Mononuclear cell (primary cell): ENCODE data around the gene MLEC. TPM values are rescaled to one million over a fixed set of nuclear protein-coding genes. Genes with fewer than 3 reads are reported as not detected.
"Not testable (repeated sequence)": the region's sequence is repeated elsewhere in the genome, so short reads cannot be mapped to it uniquely, and the experiment has no call there.

Experiments
- H3K27me3 ChIP-seq: 2 replicates; pipeline ENCODE4 v1.6.0; 2011; ENCODE audit warnings: low read length, control low read depth; ENCODE audit not compliant: insufficient read depth
- H3K4me1 ChIP-seq: 2 replicates; pipeline ENCODE4 v1.5.1; 2011; ENCODE audit warnings: mild to moderate bottlenecking, low read length, control low read depth; ENCODE audit not compliant: insufficient read depth
- H3K4me3 ChIP-seq: 2 replicates; pipeline ENCODE4 v1.5.1; 2011; ENCODE audit warnings: mild to moderate bottlenecking, low read length, moderate library complexity
- H3K9me3 ChIP-seq: 2 replicates; pipeline ENCODE4 v1.5.1; 2011; ENCODE audit warnings: low read depth, mild to moderate bottlenecking, control low read depth, low read length
- total RNA-seq: library from RNA; depleted of rRNA; stranded (reverse); fragments of >200 nt; gene quantifications from one replicate; pipeline ENCODE4 v1.2.3, GENCODE V29; 2012

The MLEC gene
- total RNA-seq, 1 donor, result 11.5 TPM

DNA sequence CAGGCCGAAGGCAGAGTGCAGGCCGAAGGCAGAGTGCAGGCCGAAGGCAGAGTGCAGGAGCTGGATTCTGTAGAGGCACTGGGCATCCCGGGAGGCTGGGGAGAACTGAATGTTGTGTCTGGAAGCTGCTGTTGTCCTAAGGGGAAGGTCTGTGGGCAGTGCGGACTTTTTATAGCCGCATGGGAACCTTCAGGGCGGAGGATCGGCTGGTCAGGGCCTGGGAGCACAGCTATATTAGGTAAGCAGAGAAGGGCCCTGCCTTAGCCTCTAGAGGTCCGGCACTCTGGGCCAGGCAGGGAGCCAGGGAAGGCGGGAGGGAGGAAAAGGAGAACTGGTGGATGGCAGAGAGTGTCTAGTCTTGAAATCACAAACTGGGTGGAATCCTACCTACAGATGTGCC, 32.3 kb upstream of the MLEC start:
- Histone ChIP-seq H3K9me3 (no peaks in the 10 kb centered on the region), H3K27me3 (peaks cover 7% of the 10 kb centered on the region), H3K4me1 (peaks cover 20% of the 10 kb centered on the region), H3K4me3 (no peak overlapping the region)

DNA sequence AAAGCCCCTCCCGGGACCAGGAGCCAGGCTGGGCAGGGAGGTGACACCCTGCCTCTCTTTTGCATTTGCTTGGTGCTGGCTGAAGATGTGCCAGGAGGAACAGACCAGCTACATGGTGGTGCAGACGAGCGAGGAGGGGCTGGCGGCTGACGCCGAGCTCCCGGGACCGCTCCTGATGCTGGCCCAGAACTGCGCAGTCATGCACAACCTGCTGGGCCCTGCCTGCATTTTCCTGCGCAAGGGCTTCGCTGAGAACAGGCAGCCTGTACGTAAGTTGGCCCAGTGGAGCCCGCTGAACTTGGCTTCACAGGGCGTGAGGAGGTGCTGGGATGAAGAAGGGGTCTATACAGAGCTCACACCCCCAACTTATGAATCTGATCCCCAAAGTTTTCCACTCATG, 30.9 kb upstream of the MLEC start:
- Histone ChIP-seq H3K27me3 (no peaks in the 10 kb centered on the region), H3K4me3 (no peak overlapping the region), H3K4me1 (peaks cover 16% of the 10 kb centered on the region)

DNA sequence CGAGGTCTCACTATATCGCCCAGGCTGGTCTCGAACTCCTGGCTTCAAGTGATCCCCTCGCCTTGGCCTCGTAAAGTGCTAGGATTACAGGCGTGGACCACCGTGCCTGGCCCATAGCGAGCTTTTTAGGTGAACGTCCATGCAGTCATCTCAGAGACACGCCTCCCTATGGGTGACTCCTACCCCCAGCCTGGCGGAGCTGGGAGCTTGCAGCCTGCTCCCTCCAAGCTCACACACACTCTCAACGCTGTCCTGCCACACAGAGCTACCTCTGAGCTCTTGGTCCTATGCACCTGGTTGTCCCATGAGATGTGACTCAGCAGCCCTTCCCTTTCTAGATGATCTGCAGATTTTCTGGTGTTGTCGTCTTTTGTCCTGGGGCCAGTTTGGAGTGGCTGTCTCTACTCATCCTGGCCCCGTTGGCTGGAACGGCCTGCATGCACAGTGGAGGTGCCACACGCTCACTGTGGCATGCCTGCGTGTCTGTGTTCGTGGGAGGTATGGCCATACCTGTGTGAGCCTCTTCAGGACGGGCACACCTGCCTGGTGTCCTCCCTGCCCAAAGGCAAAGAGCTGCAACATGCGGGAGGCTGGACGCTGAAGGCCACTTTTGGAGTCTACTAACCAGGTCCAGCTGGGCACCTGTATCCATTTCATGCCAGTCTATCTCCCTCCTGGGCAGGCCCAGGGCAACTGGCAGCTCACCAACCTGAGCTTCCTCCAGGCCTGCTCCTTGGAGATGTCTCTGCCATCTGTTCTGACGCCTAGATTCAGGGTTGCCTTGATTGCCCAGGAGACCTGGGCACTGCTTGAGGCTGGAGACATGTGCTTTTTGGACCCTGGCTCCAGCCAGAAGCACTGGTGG, 28.4 kb upstream of the MLEC start:
- H3K4me1 ChIP-seq, result peaks cover 14% of the 10 kb centered on the region
- H3K4me3 ChIP-seq, result no peak overlapping the region

More for the DNA sequence above, 30.9 kb upstream of the MLEC start:
- H3K9me3 ChIP-seq, result no peaks in the 10 kb centered on the region

DNA sequence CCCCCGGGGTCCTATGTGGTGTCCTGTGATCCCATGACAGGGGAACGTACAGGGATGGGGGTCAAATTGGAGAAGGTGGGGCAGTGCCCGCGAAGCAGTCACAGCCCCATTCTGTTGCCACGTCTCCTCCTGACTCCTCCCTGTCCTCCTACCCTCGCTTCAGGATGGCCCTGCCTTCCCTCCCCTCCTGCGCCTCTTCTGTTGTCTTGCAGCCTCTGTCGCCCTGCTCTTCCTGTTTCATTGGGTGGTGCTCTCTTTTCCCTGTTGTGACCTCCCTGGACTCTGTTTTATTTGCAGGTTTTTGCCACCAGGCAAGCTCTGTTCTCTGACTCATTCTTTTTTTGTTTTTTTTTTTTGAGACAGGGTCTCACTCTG, 27.8 kb upstream of the MLEC start:
- no peaks in the 10 kb centered on the region for H3K27me3 ChIP-seq
- no peaks in the 10 kb centered on the region for H3K9me3 ChIP-seq
- peaks cover 10% of the 10 kb centered on the region for H3K4me1 ChIP-seq
- H3K4me3 ChIP-seq, result no peak overlapping the region

More for the DNA sequence above, 28.4 kb upstream of the MLEC start:
- Histone ChIP-seq H3K9me3 (no peaks in the 10 kb centered on the region), H3K27me3 (no peaks in the 10 kb centered on the region)

- peaks cover 8% of the 10 kb centered on the region for H3K4me1 ChIP-seq
- H3K4me3 ChIP-seq, result no peak overlapping the region
- no peaks in the 10 kb centered on the region for H3K9me3 ChIP-seq
Observed at GRCh38 chr12:120661432-120661831, 25.5 kb upstream of the MLEC start.

DNA sequence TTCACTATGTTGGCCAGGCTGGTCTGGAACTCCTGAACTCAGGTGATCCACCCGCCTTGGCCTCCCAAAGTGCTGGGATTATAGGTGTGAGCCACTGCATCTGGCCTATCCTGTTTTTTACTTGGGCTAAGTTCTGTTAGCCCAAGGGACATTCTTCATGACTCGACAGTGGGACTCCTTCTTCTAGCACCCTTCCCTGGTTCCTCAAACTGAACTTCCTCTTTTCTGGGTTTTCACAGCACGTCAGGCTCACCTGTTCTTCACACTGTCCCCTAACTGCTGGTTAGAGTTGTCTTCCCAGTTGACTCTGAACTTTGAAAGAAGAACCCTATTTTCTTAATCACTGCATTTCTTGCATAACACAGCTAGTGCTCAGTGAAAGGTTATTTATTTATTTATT, 24.1 kb upstream of the MLEC start:
- H3K27me3 ChIP-seq, result no peaks in the 10 kb centered on the region
- no peak overlapping the region for H3K4me3 ChIP-seq
- peaks cover 8% of the 10 kb centered on the region for H3K4me1 ChIP-seq
- no peaks in the 10 kb centered on the region for H3K9me3 ChIP-seq

More at GRCh38 chr12:120661432-120661831, 25.5 kb upstream of the MLEC start:
- H3K27me3 ChIP-seq, result no peaks in the 10 kb centered on the region

DNA sequence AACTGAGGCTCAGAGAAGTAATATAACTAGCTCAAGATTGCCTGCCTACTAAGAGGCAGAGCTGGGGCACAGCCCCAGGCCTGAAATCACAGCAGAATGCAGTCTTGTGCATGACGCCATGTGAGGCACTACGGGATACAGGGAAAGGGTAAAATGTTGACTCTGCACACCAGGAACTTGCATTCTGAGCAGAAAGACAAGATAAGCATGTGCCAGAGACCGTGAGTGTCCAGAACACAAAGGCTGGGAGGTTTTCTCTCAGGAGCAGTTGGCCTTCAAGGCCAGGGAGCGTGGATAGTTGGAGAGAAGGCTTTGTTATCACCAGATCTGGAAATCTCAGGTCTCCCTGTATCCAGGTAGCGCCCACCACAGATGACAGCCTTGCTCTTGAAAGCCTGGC, 23.2 kb upstream of the MLEC start:
- no peaks in the 10 kb centered on the region for H3K27me3 ChIP-seq
- H3K4me1 ChIP-seq, result peaks cover 8% of the 10 kb centered on the region

DNA sequence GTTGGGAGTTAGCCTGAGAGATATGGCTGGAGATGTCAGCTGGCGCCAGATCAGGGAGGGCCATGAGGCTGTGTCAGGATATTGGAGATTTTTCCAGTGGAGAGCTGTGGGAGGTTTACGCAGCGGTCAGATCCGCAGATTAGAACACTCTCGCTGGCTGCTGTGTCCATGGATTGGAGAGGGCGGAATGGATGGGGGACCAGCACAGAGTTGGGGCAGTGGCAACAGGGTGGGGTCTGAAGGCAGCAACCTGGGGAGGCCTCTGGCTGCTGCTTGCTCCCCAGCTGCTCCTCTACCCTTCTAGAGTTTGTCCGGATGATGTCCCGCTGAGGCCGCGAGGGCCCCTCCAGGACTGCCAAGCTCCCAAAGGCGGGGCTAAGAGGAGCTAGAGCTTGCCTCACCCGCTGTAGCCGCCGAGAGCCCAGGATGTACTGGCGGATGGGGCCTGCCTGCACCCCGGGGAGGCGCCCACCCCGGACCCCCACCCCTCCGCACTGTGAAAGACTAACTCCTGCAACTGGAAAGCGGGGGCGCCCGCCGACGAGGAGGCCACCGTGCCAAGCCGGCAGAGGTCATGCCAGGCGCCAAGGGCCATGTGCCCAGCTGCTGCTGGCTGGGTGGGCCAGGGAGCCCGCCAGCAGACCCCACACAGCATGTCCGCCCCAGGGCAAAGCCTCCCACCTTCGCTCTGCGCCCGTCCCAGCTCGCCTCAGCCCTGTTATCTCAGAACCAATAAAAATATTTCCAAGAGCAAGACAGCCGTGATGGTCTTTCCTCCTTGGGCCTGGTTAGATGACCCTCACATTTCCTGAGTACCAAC, 20.2 kb upstream of the MLEC start:
- H3K4me3 ChIP-seq, result no peak overlapping the region
- H3K27me3 ChIP-seq, result no peaks in the 10 kb centered on the region
- peaks cover 11% of the 10 kb centered on the region for H3K4me1 ChIP-seq
- no peaks in the 10 kb centered on the region for H3K9me3 ChIP-seq

More for the DNA sequence above, 23.2 kb upstream of the MLEC start:
- Histone ChIP-seq H3K4me3 (no peak overlapping the region), H3K9me3 (no peaks in the 10 kb centered on the region)

GRCh38 chr12:120668091-120668867, 18.7 kb upstream of the MLEC start:
- H3K4me3 ChIP-seq, result no peak overlapping the region
- peaks cover 4% of the 10 kb centered on the region for H3K4me1 ChIP-seq
- H3K27me3 ChIP-seq, result no peaks in the 10 kb centered on the region
- H3K9me3 ChIP-seq, result no peaks in the 10 kb centered on the region

DNA sequence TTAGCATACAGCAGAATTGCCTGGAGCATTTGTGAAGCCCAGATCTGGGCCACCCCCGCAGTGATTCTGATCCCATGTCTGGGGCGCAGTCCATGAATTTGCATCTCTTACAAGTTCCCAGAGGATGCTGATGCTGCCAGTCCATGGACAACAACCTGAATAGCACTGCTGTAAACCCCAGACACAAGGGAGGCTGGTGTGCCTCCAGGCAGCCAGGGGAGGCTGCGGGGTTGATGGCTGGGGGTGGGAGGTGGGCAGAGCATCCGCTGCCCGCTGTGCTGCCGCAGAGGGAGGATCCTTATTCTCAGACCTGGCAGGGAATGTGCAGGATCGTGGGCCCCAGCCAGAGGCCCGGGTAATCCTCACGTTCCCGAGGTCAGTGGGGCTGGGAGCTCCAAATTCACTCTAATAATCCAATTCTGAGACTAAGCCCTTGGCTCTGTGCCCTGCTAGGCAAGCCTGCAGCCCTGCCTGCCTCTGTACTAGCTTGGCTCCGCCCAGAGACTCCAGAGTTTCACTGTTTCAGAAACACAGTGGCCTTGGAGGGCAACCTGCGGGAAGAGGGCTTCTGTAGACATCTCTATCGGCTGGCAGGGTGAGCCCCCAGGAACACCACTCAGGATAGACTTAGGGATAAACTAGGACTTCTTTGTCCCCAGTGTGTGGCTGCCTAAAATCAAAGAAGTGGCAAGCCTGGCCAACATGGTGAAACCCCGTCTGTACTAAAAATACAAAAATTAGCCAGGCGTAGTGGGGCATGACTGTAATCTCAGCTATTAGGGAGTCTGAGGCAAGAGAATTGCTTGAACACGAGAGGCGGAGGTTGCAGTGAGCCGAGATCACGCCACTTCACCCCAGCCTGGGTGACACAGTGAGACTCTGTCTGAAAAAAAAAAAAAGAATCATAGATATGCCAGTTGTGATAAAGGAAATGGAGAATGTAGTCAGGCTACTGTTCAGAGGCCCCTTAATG, 17.8 kb upstream of the MLEC start:
- Histone ChIP-seq H3K27me3 (no peaks in the 10 kb centered on the region), H3K9me3 (no peaks in the 10 kb centered on the region), H3K4me3 (no peak overlapping the region), H3K4me1 (peaks cover 13% of the 10 kb centered on the region)

- H3K4me3 ChIP-seq, H3K9me3 ChIP-seq, H3K27me3 ChIP-seq: not testable (repeated sequence)
- H3K4me1 ChIP-seq, result peaks cover 15% of the 10 kb centered on the region
Observed at GRCh38 chr12:120670237-120670636, 16.7 kb upstream of the MLEC start.

DNA sequence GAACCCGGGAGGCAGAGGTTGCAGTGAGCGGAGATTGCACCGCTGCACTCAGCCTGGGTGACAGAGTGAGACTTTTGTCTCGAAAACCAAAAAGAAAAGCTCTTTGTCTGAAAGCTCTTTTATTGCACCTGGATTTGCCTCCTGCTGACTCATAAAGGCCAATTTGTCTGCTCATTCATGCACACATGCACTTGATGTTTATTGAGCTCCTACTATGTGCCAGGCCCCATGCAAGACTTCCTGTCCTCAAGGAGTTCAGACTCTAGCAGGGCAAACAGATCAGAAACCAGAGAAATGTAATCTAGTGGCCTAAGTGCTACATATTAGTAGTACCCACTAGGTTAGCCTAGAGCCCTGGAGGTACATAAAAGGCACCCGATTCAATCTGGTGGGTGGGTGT, 16.3 kb upstream of the MLEC start:
- H3K9me3 ChIP-seq, result no peaks in the 10 kb centered on the region
- no peaks in the 10 kb centered on the region for H3K27me3 ChIP-seq
- no peak overlapping the region for H3K4me3 ChIP-seq
- peaks cover 15% of the 10 kb centered on the region for H3K4me1 ChIP-seq

DNA sequence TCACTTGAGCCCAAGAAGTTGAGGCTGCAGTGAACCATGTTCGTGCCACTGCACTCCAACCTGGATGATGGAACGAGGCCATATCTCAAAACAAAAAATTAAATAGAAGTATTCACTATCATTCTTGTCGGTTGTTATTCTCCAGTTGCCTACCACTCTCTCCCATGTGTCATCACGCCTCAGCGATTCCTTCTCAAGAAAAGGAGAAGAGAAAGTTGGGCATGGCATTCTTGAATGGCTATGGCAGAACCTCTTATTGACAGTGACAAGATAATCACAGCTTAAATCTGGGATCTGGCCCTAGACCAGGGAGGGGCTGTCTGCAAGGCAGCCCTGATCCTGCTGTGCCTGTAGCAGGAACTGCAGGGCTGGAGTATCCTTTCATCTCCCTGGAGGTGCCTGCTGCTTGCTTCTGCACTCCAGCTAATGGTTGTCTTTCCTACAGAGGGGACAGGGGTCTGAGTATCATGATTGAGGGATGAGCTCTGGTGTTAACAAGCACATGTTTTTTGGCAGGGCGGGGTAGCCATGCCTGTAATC, 12.8 kb upstream of the MLEC start:
- Histone ChIP-seq H3K27me3 (no peaks in the 10 kb centered on the region), H3K4me1 (peaks cover 31% of the 10 kb centered on the region), H3K9me3 (no peaks in the 10 kb centered on the region), H3K4me3 (no peak overlapping the region)
